SU-DHL-6 (cell line): ENCODE results near the gene UBE3B.

Experiments used
- H2AFZ ChIP-seq: fragments of 200-600 bp; sonication (generic); 2 replicates; pipeline ENCODE4 v1.6.1; 2014; ENCODE audit warnings: low read depth, mild to moderate bottlenecking, moderate library complexity, mixed read lengths, antibody characterized with exemption, low read length; ENCODE audit not compliant: severe bottlenecking
- H3F3A ChIP-seq: fragments of 200-600 bp; shearing (Covaris generic); 2 replicates; pipeline ENCODE4 v1.6.0; 2016; ENCODE audit warnings: antibody characterized with exemption, mild to moderate bottlenecking; ENCODE audit not compliant: insufficient read depth
- H3K27ac ChIP-seq: fragments of 200-600 bp; sonication (generic); 2 replicates; pipeline ENCODE4 v1.5.1; 2016; ENCODE audit warnings: low read depth, mild to moderate bottlenecking, low read length, moderate library complexity, mixed read lengths
- H3K27me3 ChIP-seq: fragments of 200-600 bp; sonication (generic), shearing (Covaris generic); 2 replicates; pipeline ENCODE4 v1.6.0; 2014; ENCODE audit warnings: mild to moderate bottlenecking, low read length
- H3K36me3 ChIP-seq: fragments of 200-600 bp; sonication (generic); 2 replicates; pipeline ENCODE4 v1.6.1; 2014; ENCODE audit warnings: mild to moderate bottlenecking, low read length, mixed read lengths
- H3K4me2 ChIP-seq: fragments of 300-600, 200-600 bp; shearing (Covaris generic), sonication (generic); 2 replicates; pipeline ENCODE4 v1.6.0; 2014; ENCODE audit warnings: low read length, low read depth, mild to moderate bottlenecking; ENCODE audit not compliant: poor library complexity, severe bottlenecking
- H3K4me3 ChIP-seq: fragments of 200-600 bp; sonication (generic); 2 replicates; pipeline ENCODE4 v1.5.1; 2014; ENCODE audit warnings: antibody characterized with exemption, low read length, mild to moderate bottlenecking, mixed read lengths; ENCODE audit not compliant: insufficient read depth, poor library complexity, severe bottlenecking
- H3K79me2 ChIP-seq: fragments of 200-600 bp; sonication (generic); 2 replicates; pipeline ENCODE4 v1.6.1; 2014; ENCODE audit warnings: mild to moderate bottlenecking, low read length, moderate library complexity; ENCODE audit not compliant: insufficient read depth
- H3K9ac ChIP-seq: fragments of 200-600 bp; sonication (generic); 2 replicates; pipeline ENCODE4 v1.7.0; 2014; ENCODE audit warnings: mild to moderate bottlenecking, low read length
- H3K9me2 ChIP-seq: fragments of 200-600 bp; sonication (generic); replicated peaks from 2 replicates; pipeline ENCODE4 v1.6.1; 2014; ENCODE audit warnings: low read length; ENCODE audit not compliant: insufficient read depth
- H3K9me3 ChIP-seq: fragments of 200-600 bp; sonication (generic); 2 replicates; pipeline ENCODE4 v1.6.1; 2014; ENCODE audit warnings: low read length, mixed read lengths; ENCODE audit not compliant: insufficient read depth
- H4K20me1 ChIP-seq: fragments of 200-600 bp; sonication (generic); 2 replicates; pipeline ENCODE4 v1.6.1; 2014; ENCODE audit warnings: low read depth, mild to moderate bottlenecking, antibody characterized with exemption, low read length, moderate library complexity, mixed read lengths
- EZH2phosphoT487 ChIP-seq: fragments of 200-600 bp; sonication (generic), shearing (Covaris generic); conservative IDR thresholded peaks from 2 replicates; pipeline ENCODE4 v1.6.1; 2018; ENCODE audit warnings: mild to moderate bottlenecking, antibody characterized with exemption, low read length, moderate library complexity, mixed read lengths
- TF ChIP-seq, protein P1 (sequence below): fragments of 200-600 bp; sonication (generic); IDR thresholded peaks from one replicate; pipeline ENCODE4 v1.5.1; 2017; ENCODE audit warnings: antibody characterized with exemption, mild to moderate bottlenecking, low read length, moderate library complexity; ENCODE audit not compliant: insufficient read depth, poor library complexity, severe bottlenecking

UBE3B gene

GRCh38 chr12:109571773-109572505 lies 94.5 kb downstream of the UBE3B start:
- Histone ChIP-seq H3K9me2 (no peaks in the 10 kb centered on the region), H3K27me3 (no peaks in the 10 kb centered on the region), H4K20me1 (no peaks in the 10 kb centered on the region), H3K27ac (peak overlapping the region; percentile 75; the same call in 1 of the 2 replicates), H3K36me3 (peaks cover 11% of the 10 kb centered on the region; the same call in 1 of the 2 replicates), H3K79me2 (peaks cover 21% of the 10 kb centered on the region), H3K4me3 (no peak overlapping the region), H2AFZ (no peak overlapping the region), H3F3A (no peaks in the 10 kb centered on the region), H3K9me3 (no peaks in the 10 kb centered on the region), H3K4me2 (peak overlapping the region; percentile 96), H3K9ac (peak overlapping the region; percentile 72; the same call in 1 of the 2 replicates)
- TF ChIP-seq, protein P1, sequence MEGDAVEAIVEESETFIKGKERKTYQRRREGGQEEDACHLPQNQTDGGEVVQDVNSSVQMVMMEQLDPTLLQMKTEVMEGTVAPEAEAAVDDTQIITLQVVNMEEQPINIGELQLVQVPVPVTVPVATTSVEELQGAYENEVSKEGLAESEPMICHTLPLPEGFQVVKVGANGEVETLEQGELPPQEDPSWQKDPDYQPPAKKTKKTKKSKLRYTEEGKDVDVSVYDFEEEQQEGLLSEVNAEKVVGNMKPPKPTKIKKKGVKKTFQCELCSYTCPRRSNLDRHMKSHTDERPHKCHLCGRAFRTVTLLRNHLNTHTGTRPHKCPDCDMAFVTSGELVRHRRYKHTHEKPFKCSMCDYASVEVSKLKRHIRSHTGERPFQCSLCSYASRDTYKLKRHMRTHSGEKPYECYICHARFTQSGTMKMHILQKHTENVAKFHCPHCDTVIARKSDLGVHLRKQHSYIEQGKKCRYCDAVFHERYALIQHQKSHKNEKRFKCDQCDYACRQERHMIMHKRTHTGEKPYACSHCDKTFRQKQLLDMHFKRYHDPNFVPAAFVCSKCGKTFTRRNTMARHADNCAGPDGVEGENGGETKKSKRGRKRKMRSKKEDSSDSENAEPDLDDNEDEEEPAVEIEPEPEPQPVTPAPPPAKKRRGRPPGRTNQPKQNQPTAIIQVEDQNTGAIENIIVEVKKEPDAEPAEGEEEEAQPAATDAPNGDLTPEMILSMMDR = no peak
- no peak for TF ChIP-seq EZH2phosphoT487

GRCh38 chr12:109572506-109572845 lies 95.0 kb downstream of the UBE3B start:
- Histone ChIP-seq H3K27me3 (no peaks in the 10 kb centered on the region), H3K27ac (peak overlapping the region; percentile 75), H3K9me3 (no peaks in the 10 kb centered on the region), H3F3A (no peaks in the 10 kb centered on the region), H3K9me2 (no peaks in the 10 kb centered on the region), H2AFZ (peak overlapping the region; percentile 56), H3K4me2 (peak overlapping the region; percentile 96), H3K79me2 (peaks cover 21% of the 10 kb centered on the region), H3K36me3 (peaks cover 11% of the 10 kb centered on the region; the same call in 1 of the 2 replicates), H3K9ac (peak overlapping the region; percentile 72), H4K20me1 (no peaks in the 10 kb centered on the region), H3K4me3 (peak overlapping the region; percentile 76)
- TF ChIP-seq, protein P1 = no peak

- H2AFZ ChIP-seq = peak within 1 kb of the TSS; percentile 60
- peak within 1 kb of the TSS; percentile 76 for H3K4me3 ChIP-seq
- no peak for TF ChIP-seq EZH2phosphoT487
- TF ChIP-seq, protein P1 = no peak
- H4K20me1 ChIP-seq = no peaks in the 10 kb centered on the region
- peak within 1 kb of the TSS; percentile 96 for H3K4me2 ChIP-seq
- peaks cover 21% of the 10 kb centered on the region for H3K79me2 ChIP-seq
- no peaks in the 10 kb centered on the region for H3K9me3 ChIP-seq
- H3K27ac ChIP-seq = peak within 1 kb of the TSS; percentile 75
- H3K27me3 ChIP-seq = no peaks in the 10 kb centered on the region
- H3K9me2 ChIP-seq = no peaks in the 10 kb centered on the region
- H3F3A ChIP-seq = no peaks in the 10 kb centered on the region
- peak within 1 kb of the TSS; percentile 72 for H3K9ac ChIP-seq
- H3K36me3 ChIP-seq = peaks cover 11% of the 10 kb centered on the region; the same call in 1 of the 2 replicates
Observed at GRCh38 chr12:109573029-109573913, 95.8 kb downstream of the UBE3B start, which contains the start of the genes MMAB and MVK. TSS of gene MMAB (minus strand) at chr12:109573504. CDS start at chr12:109573480, 24 bp downstream. TSS of gene MVK (plus strand) at chr12:109573794. CDS start at chr12:109574823, 1,029 bp downstream.
